Stimulated activated CD4-positive, alpha-beta T cell treated with anti-CD3 and anti-CD28 coated beads, Interleukin-4, amount 100 ng/mL, for 48 hours (primary cell): ENCODE measurements around the gene NFYA.

ENCODE experiments used
- DNase-seq, 2 donors: peaks; one replicate each; pipeline ENCODE4 v3.0.0-alpha.2; 2020; ENCODE audit warnings: low read depth in 2 of 2

Gene NFYA

DNA sequence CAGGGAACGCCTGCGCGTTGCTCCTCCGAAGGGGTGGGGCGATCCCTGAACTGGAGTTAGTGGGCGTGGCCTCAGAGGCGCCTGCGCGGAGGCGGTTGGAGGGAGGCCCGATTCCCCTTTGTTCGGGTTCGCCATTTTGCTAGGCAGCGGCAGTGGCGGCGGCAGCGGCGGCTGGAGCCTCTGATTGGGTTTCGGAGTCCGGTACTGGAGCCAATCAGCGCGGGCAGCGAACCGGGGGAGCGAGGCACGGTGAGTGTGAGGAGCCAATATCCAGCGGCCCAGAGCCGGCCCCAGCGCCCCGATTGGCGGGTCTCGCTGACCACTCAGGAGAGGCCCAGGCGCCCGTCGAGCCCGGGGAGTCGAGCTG, at the start of gene NFYA:
TSS of gene NFYA (plus strand) at position 139 of the 367 bp plus-strand sequence. CDS start 6,116 bp downstream, outside the sequence.
- DNase-seq: peak in 1 of 2 donors; percentile 99

DNA sequence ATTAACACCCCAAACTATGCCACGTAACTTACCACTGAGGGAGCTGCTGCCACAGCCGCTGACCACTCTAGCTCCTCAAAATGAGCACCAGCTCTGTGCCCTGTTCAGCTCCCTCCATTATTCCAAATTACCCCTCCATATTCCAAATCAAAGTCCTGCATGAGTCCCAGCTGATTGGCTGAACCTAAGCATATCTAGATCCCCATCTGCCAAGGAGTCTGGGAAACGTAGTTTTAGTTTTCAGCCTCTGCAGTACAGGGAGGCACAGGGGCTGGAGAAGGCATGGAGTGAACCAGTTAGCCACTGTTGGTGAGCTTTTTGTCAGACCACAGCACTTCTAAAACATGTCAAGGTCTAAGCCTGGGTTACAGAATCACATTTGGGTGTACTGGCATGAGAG, 49.7 kb upstream of the NFYA start:
- DNase-seq: no peak

DNA sequence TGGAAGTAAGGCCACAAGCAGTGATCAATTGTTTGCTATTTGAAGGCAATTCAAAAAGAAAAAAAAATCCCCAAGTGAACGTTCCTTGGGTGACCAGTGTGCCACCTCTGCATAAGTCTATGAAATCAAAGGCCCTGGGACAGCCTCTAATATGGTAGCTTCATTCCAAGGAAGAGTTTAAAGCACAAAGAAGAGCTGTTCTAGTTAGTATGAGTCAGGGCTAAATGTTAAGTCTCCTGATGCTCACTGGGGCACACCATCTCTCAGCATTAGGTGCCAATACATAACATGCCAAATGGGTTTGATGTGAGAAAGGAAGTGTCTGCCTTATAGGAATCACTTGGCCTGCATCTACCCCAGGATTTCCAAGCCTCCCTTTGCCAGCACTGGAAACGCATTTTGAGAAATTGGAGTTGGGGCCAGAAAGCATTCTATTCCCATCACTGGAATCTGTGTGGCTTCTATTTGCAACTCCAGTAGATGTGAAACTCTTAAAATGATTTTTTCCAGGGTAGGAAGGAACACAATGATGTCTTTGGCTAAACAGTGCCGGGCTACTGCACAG, 46.7 kb upstream of the NFYA start:
- no peak for DNase-seq

DNA sequence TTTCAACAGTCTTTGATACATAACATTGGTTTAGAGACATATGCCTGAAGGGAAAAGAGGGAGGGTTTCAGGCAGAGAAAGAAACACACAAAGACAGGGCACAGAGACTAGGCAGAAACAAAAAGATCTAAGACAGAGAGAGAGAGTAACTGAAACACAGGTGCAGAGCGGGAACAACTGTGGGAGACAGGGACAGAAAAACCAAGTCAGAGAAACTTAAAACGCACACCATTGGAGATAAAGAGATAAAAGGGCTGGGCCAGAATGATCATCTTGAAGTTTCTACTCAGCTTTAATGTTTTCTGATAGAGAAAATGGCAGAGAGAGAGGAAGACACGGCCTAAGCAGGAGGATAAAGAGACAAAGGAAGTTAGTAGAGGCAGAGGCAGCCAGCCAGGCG, 45.5 kb upstream of the NFYA start:
- DNase-seq: no peak

DNA sequence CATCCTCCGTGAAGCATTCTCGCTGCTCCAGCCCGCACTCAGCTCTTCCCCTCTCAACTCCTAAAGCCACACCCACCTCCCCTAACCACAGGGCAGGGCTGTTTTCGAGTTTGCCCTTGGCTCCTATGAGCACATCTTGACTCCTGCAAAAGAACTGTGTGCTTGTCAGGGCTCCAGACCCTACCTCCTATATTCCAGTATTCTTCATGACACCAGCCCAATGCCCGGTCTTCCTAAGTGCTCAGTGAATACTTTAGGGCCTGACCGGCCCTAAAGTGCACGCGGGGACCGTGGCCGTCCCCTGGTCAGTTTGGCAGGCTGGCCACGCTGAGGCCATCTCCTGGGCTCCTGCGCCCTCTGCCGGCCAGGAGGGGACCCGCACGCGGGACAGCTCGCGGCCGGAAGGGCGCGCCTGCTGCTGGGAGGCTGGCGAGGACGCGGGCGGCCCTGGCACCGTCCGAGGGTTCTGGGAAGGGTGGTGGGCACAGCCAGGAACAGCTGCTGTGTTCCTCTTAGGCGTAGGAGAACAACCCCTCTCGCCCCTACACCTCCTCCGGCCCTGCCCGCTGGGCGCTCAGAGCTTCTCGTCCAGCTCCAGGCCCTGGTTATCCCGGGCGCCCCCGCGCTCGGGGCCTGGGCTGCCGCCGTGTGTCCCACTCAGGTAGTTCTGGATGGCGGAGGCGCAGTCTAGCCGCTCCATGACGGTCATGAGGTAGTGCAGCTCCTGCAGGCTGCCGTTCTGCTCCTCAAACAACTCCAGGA, 44.8 kb upstream of the NFYA start:
- peak; percentile 65 to 81 for DNase-seq

DNA sequence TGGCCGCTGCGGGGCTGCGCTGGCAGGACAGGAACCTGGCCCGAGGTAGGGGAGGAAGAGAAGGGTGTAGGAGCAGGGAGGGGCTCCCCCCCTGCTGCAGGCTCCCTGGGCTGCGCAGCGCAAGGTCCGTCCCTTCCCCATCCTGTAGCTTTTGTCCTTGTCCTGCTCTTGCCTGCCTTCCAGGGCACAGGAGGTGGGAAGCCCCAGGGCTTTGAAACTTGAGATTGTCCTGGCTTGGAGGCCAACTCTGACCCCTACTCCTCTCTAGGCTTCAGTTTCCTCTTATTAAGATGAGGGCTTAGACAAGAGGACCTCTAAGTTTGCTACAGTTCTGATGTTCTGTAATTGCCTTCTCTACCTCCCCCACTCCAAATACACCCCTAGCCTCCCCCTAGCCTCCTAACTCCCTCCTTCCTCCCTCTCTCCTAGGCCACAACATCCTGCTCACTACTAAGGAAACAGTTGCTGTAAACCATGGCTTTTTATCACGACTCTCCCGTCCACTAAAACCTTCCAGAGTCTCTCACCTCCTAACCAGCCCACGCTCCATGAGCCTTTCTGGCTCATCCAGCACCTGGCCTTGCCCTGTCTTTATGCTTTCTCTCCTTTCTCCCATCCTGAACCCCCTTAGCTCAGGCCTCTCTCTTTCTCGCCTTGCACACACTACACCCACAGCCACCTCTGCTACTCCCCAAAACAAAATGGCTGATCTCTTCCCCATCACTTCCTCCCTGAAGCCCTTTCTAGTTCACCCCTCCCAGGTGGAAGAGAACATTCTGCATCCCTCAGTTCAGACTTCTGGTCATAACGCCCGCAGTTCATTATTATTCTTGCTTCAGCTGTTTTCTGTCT, 44.0 kb upstream of the NFYA start:
- peak in 1 of 2 donors; percentile 32 for DNase-seq

DNA sequence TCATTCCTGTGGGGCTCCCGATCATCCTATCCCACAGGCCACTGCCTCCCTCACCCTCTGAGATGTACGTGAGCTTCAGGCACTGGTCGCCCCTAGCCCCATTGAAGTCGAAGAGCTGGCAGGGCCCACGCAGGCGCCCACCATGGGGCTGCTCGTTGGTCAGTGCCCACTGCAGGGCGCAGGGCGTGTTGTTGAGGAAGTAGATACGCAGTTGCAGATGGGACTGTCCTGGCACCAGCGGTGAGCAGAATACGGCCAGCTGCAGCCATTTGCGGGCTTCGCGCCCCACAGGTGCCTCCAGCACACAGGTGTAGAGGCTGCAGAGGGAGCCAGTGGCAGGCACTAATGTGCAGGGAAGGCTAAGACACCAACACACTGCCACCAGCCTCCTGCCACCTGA, 39.9 kb upstream of the NFYA start:
- DNase-seq: no peak

DNA sequence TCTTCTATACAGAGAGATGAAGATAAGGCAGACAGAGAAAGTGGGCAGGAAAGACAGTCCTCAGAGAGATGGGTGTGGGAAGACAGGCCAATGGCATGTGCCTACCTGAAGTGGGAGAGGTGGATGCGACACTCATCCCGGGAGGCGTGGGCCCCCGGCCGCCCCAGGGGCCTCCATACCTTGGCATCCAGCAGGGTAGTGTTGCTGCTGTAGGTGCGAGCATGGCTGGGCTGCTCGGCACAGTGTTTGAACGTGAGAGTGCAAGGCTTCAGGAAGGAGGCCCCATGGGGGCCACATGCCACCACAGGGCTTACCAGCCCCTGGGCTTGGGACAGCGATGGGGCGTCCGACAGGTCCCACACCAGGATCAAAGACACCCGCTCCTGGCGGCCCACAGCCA, 39.0 kb upstream of the NFYA start:
- DNase-seq: no peak

DNA sequence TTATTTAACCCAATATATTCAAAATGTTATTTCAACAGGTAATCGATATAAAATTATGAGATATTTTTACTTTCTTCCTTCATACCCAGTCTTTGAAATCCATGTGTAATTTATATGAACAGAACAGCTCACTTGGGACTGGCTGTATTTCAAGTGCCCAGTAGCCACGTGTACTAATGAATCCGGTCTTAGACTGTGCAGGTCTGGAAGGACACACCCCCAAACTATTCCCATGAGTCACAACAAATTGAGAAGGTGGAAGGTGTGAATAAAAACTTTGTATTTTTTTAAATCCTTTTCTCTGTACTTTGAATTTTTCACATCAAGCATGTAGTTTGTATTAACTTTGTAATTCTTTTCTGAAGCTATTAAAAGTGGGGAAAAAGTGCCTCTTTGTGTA, 36.6 kb upstream of the NFYA start:
- no peak for DNase-seq

DNA sequence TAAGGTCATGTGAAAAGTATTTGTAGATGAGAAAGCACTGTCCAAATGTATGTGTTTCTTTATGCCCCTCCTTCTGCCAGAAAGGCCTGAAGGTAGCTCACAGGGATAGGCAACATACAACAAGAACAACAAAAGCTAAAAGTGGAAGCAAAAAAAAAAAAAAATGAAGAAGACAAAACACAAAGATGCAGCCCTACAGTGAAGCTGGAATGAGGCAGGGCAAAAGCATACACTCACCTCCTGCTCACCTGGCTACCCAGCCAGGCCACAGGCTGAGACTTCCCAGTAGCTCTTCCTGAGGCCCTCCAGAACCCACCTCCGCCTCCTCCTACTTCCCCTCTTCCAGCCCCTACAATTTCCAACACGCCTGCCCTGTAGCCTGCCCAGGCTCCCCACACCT, 36.2 kb upstream of the NFYA start:
- DNase-seq: no peak

DNA sequence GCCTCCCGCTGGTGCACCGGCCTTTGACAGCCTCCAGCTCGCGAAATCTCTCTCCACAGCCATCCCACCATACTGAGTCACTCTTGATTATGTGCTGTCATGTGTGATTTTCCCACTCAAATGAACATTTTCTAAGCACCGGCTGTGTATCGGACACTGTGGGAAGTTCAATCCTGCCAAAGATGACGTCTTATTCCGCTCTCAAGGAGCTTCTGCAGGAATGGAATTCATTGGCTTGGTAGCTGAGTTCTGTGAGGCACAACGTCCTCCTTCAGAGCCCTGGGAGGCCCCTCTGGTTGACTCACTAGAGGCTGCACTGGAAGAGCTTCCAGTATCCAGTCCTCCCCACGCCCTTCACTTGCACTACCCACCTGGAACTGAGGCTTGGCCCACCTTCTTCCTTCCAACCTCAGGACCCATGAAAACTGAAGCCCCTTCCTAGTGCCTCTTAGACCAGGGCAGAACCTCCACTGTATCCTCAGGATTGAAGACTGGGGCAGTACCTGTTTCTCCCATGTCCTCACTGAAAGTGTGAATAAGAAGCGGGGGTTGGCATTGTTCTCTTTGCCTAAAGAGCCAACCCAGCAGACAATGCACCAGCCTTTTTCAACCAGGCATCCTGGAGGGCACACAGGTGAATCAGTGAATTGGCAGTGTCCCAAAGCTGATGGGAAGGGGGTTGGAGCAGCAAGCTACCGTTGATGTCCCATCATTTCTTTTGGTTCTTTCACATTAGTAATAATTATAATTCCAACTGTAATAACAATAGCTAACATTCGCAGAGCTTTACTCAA, 35.5 kb upstream of the NFYA start:
- no peak for DNase-seq

DNA sequence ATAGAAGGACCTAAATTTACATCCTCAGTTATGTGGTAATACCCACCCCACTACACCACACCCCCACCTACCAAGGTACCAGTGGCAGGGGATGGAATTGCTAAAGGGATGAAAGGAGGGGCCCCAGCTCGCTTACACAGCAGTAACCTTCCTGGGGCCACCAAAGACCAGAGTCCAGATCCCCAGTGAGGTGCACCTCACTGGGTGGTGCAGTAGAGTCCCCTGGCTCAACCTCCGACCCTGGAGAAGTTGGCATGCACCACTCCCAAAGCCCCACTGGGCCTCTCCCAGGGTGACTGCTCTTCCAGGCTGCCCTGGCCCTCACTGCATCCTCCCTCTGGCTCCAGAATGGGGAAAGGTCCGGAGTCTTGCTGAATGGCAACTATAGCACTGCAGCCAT, 34.6 kb upstream of the NFYA start:
- no peak for DNase-seq

DNA sequence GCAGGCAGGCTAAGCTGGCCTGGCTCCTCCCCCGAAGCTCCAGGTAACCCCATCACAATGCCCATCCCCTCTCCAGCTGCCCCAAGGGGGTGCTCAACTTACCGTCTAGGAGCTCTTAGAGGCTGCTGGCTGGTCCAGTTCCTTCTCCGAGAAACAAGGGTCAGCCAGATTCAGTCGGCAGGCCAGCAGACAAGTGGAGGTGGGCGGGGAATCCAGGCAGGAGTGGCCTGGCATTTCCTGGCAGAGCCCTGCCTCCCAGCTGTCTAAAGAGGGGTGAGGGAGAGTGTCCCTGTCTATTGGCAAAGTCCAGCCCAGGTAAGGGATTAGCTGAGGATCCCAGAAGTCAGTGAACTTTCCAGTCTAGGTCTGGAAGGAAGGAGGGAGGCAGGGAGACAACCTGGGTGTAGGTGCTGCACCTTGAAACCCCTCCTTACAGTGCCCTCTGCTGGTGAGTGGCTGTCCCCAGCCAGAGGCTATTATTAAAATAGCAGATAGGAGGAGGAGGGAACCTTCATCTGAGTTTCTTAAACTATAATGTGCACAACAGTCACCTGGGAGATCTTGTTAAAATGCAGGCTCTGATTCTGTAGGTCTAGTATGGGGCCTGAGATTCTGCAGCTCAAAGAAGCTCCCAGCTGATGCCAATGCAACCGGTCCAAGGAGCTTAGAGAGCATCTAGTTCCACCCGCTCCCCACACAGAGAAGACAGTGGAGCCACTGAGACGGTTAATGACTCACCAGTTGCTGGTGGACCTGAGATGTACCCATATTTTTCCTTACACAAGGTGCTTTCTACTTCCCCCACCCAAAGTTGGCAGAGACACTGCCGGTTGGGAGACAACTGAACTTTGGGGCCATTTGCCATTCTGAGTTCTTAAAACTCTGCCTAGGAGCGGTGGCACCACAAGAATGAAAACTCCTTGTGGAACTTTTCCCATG, 33.4 kb upstream of the NFYA start, which contains the start of gene UNC5CL:
TSS of gene UNC5CL (minus strand) at position 162 of the 939 bp plus-strand sequence. CDS start 4,147 bp downstream, outside the sequence.
- peak; percentile 41 to 45 for DNase-seq

DNA sequence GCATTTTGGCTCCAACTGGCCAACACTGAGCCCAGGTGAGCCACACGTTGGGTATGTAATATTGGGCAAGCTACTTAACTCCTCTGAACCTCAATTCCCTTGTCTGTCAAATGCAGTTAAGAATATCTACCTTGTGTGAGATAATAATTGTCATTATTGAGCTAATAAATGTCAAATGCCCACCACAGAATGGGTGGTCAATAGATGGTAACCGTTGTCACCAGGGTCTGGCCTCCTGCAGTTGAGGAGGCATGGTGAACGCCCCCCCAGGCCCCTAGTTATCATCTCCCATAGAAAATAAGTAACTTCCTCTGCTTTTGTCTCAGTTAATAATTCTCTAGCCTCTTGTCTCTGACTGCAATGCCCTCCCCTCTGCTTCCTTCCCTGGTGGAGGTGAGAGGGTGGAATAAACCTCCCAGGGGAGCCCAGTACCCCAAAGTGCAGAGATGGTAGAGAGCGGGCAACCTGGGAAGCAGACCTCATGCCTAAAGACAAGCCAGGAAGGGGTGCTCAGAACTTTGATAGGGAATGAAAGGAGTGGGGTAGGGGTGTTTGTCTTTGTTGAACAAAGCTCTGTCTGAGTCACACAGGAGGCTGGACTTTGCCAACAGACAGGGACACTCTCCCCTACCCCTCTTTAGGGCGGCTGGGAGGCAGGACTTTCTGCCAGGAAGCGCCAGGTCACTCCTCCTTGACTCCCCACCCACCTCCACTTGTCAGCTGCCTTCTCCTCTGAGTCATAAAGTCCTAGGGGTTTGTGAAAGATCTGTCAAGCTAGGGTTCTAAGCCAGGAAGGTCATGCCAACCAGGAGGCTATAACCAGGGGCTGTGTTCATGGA, 32.5 kb upstream of the NFYA start:
- DNase-seq: no peak

DNA sequence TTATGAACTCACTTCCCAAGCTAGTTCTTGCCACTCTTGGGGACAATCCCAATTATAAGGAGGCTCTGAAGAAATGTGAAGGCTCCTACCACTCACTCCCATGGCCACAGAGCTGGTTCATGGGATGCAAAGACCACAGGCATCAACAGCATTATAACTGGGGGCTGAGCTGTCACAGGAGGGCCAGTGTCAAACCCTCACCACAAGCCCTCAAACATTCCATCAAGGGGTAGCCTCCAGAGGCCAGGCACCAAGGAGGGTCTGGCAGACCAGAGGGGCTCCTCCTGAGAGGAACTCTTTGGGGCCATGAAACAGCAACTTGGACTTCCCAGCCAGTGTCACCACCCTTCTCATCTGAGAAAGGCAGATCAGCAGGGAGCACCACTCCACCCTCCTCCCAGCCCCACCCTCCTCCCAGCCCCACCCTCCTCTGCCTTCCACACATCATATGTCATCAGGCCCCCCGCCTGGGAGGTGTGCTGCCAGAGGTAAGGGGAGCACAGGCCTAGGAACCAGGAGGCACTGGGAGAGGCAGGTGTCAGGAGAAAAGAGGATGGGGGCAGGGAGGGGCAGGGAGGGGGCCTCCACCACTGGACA, 31.7 kb upstream of the NFYA start:
- DNase-seq: no peak

DNA sequence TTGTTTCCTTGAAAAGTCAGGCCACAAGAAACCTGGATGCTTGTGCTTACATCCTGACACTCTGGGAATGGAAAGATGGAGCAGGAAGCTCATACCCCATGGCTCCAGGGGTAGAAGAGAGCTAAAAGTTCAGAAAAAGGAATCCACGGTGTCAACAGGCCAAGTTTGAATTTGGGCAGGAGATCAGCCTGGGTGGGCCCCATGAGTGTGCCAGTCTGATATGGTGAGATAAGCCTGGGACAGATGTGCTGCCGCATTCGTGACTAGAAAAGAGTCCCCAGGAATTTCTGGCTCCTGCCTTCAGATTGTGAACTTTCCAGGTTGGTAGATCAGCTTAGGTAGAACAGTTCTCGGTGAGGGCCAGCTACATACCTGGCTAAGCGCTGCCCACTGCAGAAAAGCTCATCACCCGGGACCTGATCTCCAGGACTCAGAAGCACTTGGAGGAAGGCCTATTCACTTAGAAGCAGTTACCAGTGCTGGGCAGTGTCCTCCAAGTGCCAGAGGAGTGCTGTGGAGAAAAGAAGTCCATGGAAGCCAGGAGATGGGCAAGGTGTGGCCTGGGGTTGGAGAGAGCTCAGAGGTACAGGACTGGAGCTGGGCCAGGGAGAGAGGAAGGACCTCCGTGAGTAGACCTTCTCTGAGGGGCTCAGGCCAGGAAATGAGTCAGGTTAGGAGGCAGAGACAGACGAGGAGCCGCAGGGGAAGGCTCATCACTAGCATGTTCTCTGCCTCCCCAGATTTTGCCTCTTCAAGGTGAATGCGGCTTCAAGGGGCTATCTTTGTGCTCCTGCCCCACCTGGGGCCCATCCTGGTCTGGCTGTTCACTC, 30.3 kb upstream of the NFYA start, which contains the start of gene TSPO2:
TSS of gene TSPO2 (plus strand) at position 242 of the 830 bp plus-strand sequence. CDS start at position 761, 519 bp downstream.
- no peak for DNase-seq

DNA sequence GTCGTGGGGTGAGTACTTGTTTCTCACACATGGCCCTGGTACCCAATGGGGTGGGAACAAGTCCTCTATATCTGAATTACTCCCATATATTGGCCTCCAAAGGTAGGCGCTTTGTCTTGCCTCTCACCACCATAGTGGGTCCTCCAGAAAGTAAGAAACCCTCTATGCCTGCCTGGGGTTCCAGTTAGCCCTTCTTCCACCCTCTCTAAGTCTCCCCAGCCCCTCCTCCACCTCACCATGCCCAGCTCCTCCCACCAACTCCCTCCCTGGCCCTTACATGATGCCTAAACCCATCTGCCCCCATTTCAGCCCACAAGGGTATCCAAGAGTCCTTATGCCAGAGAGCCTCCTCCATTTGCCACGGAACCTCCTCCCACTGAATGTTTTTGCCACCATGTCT, 29.6 kb upstream of the NFYA start:
- DNase-seq: no peak

DNA sequence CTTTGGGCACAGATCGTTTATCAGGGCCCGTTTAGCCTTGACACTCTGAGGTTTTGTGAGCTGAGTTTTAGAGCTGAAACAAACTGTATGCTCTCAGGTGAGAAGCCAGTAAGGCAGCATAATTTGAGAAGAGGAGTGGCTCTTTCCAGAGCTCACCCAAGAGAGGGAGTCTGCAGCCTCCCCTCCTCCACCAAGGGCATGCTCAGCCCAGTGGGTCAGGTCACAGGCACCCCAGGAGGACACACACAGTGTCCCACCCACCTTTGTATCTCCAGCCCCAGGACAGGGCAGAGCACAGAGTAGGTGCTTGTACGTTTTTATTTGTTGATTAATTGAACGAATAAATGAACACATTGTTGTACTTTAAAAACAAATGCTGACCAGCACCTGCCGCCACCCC, 27.1 kb upstream of the NFYA start:
- DNase-seq: no peak
